ELF-1 (cell line): ENCODE data around the gene LSAMP.
A peak's percentile ranks its signal among the peaks of the same experiment; 100 is the strongest.
"Not testable (repeated sequence)": the region's sequence is repeated elsewhere in the genome, so short reads cannot be mapped to it uniquely, and the experiment has no call there.

Source experiments
- DNase-seq: peaks from one replicate; pipeline ENCODE4 v3.0.0-alpha.2; 2016; ENCODE audit warnings: low read depth, low spot score

The LSAMP gene

DNA sequence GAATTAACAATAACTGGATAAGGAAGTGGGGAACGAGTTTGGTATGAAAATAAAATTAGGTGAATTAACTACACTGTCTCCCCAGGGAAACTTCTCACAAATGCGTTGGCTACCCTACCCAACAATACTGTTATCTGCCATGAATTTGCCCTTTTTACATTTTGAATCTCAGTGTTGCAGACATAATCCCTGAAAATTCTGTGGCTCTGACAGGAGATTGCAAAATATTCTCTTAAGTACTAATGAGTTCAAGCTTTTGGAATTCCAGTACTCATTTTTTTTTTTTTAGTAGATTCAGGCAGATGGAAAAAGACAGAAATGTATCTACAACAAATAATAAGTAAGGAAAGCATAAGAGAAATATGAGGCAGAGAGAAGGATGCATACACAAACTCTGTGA, 332.6 kb downstream of the LSAMP start:
- DNase-seq, result no peak

- no peak for DNase-seq
These were observed 333.5 kb downstream of the LSAMP start for GRCh38 chr3:116111765-116112164.

GRCh38 chr3:116103868-116104530, 341.3 kb downstream of the LSAMP start:
- DNase-seq, result peak; percentile 79

DNA sequence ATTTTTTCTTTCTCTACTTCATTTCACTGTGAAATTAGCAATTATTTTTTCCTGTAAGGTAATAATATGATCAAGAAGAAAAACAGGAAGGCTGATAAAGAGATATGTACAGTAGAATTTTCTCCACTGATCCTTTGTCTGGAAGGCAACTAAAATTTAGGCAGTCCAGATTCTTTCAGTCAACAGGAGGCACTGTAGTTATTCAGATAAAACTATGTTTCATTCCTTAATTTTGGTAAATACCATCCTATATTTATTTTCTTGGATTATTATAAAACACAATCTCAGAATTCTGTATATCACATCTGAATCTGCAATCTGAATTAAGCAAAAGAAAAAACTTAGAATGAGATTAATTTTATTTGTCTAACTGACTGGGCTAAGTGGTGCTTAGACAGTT, 343.2 kb downstream of the LSAMP start:
- no peak for DNase-seq

GRCh38 chr3:116097226-116097625, 348.1 kb downstream of the LSAMP start:
- DNase-seq, result no peak

DNA sequence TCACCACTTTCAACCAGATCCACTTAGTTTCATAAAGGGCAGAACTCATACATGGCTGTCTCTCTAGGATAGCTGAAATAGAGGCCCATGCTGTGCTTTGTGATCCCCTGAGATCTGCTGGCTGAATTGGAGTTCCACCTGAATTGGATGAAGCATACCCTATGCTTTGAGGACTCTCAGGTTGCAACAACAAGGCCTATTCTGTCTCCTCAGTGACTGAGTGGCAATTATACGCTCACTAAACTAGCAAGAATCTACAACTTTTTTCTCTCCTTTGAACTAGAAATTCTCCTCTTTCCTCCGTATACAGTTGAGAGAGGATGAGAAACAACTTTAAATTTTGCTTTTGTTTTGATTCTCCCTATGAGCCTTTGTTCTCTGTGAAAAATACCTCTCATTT, 348.7 kb downstream of the LSAMP start:
- no peak for DNase-seq

GRCh38 chr3:116093374-116093773, 351.9 kb downstream of the LSAMP start:
- DNase-seq, result no peak

DNA sequence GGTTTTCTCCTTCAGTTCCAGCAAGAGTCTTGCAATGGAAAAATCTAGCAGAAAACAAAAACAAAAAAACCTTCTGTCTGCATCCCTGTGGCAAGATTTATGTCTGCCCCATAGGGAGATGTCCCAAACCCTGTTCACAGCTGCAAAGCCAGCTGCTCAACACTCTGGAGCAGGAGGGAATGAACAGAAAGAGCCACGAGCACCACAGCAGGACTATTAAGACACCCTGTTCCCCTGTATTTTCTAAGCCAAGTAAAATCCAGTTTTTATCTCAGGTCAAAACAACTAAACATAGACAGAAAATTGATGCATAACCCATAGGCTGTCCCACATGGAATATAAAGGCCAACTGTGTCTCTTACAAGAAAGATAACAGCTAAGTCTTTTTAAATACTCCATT, 357.9 kb downstream of the LSAMP start:
- DNase-seq, result no peak

GRCh38 chr3:116084999-116085791, 360.1 kb downstream of the LSAMP start:
- no peak for DNase-seq

DNA sequence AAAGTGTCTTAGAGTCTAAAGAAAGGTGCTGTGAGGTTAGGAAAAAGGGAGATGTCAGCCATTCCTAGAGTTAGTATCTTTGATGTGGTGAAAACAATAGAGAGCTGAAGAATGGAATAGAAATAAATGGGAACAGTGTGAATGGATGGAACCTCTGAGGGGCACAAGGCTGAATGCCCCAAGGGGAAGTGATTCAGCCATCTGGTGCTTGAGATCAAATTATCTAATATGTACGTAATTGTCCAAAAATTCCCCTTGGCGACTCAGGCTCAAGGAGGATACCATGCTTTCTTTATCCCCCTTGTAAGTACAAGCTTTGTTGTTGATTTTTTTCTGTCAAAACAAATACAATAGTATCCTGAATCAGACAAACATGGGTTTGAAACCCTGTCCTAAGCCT, 361.6 kb downstream of the LSAMP start:
- no peak for DNase-seq

DNA sequence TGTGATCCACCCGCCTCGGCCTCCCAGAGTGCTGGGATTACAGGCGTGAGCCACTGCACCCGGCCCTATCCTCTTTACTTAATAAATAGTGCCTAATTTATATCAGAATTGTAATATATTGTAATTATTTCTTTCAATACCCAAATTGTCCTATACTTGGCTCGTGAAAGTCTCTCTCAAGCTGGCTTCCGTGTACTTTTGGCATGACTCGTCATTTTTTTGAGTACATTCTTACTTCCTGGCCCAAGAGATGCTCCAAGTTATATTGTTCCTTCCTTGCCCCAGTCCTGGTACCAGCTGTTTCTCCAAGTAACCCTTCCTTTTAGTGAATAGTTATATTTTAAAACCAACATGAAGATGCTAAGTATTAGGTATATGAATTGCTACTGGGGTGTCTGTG, 366.7 kb downstream of the LSAMP start:
- no peak for DNase-seq

- DNase-seq, result no peak
These were observed 367.7 kb downstream of the LSAMP start for GRCh38 chr3:116077557-116077956.

DNA sequence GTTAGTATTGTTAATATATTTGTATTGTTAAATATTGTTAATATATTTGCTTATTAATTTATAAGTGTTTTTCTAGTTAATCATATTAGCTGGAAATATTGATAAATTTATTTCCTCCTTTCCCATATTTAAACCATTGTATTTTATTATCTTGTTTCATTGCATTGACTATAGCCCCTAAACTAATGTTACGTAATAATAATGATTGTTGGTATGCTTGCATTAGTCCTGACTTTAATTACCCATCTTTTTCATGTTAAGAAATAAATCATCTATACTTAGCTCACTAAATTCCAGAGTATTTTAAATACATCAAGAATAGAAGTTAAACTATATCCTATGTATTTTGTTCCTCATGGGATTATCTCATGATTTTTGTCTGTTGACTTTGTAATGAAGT, 368.2 kb downstream of the LSAMP start:
- no peak for DNase-seq

GRCh38 chr3:116070516-116071278, 374.6 kb downstream of the LSAMP start:
- not testable (repeated sequence) for DNase-seq

DNA sequence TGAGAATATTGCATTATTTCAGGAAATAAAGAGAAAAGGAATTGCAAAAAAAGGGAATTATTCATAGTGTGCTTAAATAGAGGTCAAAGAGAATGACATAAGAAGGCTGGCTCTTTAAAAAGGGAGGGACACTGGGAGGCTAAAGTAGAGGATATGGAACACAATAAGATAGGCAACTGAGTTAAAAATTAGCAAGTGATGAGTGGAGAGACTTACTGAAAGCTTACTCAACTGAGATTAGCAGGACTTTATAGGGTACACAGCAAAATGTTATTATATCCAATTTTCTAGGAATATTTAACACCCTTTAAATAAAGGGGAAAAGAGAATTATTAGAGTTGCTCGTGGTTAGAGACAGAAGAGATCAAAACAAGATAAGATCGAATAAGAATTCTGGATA, 375.2 kb downstream of the LSAMP start:
- DNase-seq, result no peak

DNA sequence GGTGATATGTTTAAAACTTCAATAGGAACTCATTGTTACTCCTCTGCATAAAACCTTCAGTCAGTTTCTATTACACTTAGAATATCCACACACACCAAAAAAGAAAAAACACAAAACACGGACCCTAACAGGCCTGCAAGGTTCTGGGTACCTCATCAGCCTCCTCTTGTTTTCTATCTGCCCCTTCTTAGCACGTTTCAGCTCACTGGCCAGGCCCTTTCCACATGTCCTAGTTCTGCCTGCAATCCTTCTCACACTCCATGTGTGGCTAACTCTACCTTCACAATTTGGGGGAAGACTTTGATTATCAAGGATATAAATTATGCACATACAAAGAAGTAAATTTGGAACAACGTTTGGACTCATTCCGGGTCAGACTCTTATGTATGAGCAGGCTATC, 376.3 kb downstream of the LSAMP start:
- no peak for DNase-seq

GRCh38 chr3:116067326-116067725, 378.0 kb downstream of the LSAMP start:
- no peak for DNase-seq

DNA sequence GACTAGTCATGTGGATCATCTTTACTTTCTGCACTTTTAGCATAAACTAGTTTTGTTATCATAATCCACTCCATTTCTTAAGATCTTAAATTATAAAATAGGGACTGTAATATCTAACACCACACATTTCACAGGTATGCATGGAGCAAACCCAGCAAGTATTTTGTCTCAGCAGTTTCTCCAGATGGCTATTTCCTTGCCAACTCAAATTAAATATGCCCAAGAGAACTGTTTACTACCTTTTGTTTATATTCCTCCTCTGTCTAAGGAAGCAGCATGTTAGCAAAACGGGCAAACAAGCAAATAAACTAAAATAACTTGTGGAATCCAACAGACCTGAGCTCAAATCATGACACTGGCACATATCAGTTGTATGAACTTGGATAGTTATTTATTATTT, 379.8 kb downstream of the LSAMP start:
- no peak for DNase-seq

GRCh38 chr3:116064646-116065045, 380.6 kb downstream of the LSAMP start:
- no peak for DNase-seq

- DNase-seq, result peak; percentile 72
These were observed 385.7 kb downstream of the LSAMP start for GRCh38 chr3:116059421-116060096.

- no peak for DNase-seq
These were observed 386.4 kb downstream of the LSAMP start for GRCh38 chr3:116058844-116059243.

- no peak for DNase-seq
These were observed 387.8 kb downstream of the LSAMP start for GRCh38 chr3:116057400-116058006.
